ENCODE results near the gene HYKK. TPM values are rescaled to one million over a fixed set of nuclear protein-coding genes. Genes with fewer than 3 reads are reported as not detected.
"Not testable (repeated sequence)": the region's sequence is repeated elsewhere in the genome, so short reads cannot be mapped to it uniquely, and the experiment has no call there.

HYKK gene
- total RNA-seq, 2 experiments from 2014 or later, result 3.4 to 3.6 TPM

DNA sequence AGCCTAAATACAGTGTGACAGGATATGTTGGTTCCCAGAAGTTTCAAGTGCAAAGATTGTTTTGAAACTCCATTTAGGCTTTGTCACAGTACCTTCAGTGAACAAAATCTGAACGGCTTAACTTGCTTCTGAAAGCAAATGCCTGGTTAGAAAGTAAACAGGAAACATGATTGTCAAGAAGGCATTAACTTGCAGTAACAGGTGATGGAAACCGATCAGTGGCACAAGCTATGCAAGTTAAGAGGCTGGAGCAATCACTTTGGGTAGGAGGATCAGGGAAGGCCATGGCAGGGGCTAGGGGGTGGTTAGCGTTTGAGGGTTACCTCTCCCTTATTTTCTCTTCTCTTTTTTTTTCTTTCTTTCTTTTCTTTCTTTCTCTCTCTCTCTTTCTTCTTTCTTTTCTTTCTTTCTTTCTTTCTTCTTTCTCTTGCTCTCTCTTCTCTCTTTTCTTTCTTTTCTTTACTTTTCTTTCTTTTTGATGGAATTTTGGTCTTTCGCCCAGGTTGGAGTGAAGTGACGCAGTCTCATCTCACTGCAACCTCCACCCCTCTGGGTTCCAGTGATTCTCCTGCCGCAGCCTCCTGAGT is 2.4 kb downstream of the HYKK start:
- H3K4me1 Mint-ChIP-seq (ENCODE audit: low read depth), result peaks cover 20% of the 10 kb centered on the region
- no peak overlapping the region for H3K4me3 Mint-ChIP-seq
- H3K9me3 Mint-ChIP-seq, result no peaks in the 10 kb centered on the region
- no peaks in the 10 kb centered on the region for H3K27me3 Mint-ChIP-seq (ENCODE audit: low read depth)
- DNase-seq, result no peak
- no peak overlapping the region for H3K27ac Mint-ChIP-seq
- H3K36me3 Mint-ChIP-seq (ENCODE audit: low read depth), result no peaks in the 10 kb centered on the region
- CTCF ChIA-PET, result interaction anchor here (0.7 kb wide), 1 partner anchor 40 kb away, joined by 5 read pairs; no protein-coding TSS in a partner anchor
- intact Hi-C loops (cut with micrococcal nuclease), result loop anchor here (5.0 kb wide), 2 partner anchors 52 to 73 kb away; partner anchors contain the start of gene IREB2

DNA sequence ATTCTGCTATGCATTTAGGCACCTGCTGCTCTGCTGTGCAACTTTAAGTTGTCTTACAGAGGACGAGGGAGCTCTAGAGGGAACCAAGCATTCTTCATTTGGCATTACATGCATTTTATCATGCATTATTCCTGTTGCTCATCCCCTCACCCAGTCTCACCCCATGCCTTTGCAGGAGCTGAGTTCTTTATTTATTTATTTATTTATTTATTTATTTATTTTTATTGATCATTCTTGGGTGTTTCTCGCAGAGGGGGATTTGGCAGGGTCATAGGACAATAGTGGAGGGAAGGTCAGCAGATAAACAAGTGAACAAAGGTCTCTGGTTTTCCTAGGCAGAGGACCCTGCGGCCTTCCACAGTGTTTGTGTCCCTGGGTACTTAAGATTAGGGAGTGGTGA is 12.7 kb downstream of the HYKK start:
- intact Hi-C loops (cut with micrococcal nuclease); DNase-seq; CTCF ChIA-PET; H3K36me3 Mint-ChIP-seq (ENCODE audit: low read depth); H3K4me3 Mint-ChIP-seq; H3K4me1 Mint-ChIP-seq (ENCODE audit: low read depth); H3K27me3 Mint-ChIP-seq (ENCODE audit: low read depth); H3K9me3 Mint-ChIP-seq; H3K27ac Mint-ChIP-seq: not testable (repeated sequence)

GRCh38 chr15:78524230-78524629 is 16.9 kb downstream of the HYKK start:
- no peaks in the 10 kb centered on the region for H3K36me3 Mint-ChIP-seq (ENCODE audit: low read depth)
- no peaks in the 10 kb centered on the region for H3K9me3 Mint-ChIP-seq
- CTCF ChIA-PET, result no interaction called here

GRCh38 chr15:78527325-78527724 is 19.9 kb downstream of the HYKK start:
- CTCF ChIA-PET, result no interaction called here
- Mint-ChIP-seq H3K36me3 (ENCODE audit: low read depth) (no peaks in the 10 kb centered on the region), H3K27me3 (ENCODE audit: low read depth) (no peaks in the 10 kb centered on the region), H3K9me3 (no peaks in the 10 kb centered on the region), H3K4me1 (ENCODE audit: low read depth) (no peaks in the 10 kb centered on the region), H3K4me3 (no peak overlapping the region), H3K27ac (no peak overlapping the region)
- intact Hi-C loops (cut with micrococcal nuclease), result no loop called here
- no peak for DNase-seq

More at GRCh38 chr15:78524230-78524629, 16.9 kb downstream of the HYKK start:
- H3K4me3 Mint-ChIP-seq, result no peak overlapping the region
- no peaks in the 10 kb centered on the region for H3K27me3 Mint-ChIP-seq (ENCODE audit: low read depth)
- H3K27ac Mint-ChIP-seq, result no peak overlapping the region
- DNase-seq, result no peak
- H3K4me1 Mint-ChIP-seq (ENCODE audit: low read depth), result no peaks in the 10 kb centered on the region
- intact Hi-C loops (cut with micrococcal nuclease), result no loop called here

DNA sequence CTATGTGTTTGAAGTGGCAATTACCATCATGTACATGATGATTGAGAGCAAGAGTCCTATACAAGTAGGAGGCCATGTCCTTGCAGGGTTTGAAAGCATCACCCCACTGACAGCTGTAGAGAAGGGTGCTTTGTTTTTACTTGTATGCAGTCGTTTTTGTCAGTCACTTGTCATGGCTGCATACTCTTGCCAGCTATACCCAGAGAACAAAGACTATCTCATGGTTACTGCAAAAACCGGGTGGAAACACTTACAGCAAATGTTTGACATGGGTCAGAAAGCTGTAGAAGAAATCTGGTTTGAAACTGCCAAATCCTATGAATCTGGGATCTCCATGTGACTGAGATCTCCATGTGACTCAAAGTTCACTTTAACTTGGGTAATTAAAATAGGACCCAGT is 26.0 kb downstream of the HYKK start:
- Mint-ChIP-seq H3K27me3 (ENCODE audit: low read depth) (no peaks in the 10 kb centered on the region), H3K4me1 (ENCODE audit: low read depth) (no peaks in the 10 kb centered on the region), H3K27ac (no peak overlapping the region), H3K4me3 (no peak overlapping the region), H3K36me3 (ENCODE audit: low read depth) (no peaks in the 10 kb centered on the region), H3K9me3 (no peaks in the 10 kb centered on the region)
- no peak for DNase-seq
- intact Hi-C loops (cut with micrococcal nuclease), result no loop called here
- CTCF ChIA-PET, result interaction anchor here (0.5 to 1.4 kb wide), 2 partner anchors 53 to 207 kb away, joined by 3 read pairs; no protein-coding TSS in a partner anchor

DNA sequence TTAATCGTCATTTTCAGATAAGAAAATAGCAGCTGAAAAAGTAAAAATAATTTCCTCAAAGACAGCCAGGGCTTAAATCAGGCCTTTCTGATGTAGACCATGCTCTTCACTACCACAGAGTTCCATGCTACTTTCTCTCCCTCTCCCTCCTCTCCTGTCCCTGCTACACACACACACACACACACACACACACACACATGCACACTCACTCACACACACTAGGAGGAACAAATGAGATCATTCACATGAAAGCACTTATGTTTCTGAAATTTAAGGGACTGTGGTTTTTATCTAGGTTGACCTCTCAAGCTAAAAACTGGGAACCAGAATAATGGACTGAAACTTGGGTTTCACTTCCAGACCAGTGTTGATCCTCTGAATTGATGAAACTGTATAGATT is 28.8 kb downstream of the HYKK start:
- Mint-ChIP-seq H3K9me3 (no peaks in the 10 kb centered on the region), H3K27ac (no peak overlapping the region), H3K27me3 (ENCODE audit: low read depth) (no peaks in the 10 kb centered on the region), H3K4me1 (ENCODE audit: low read depth) (peaks cover 4% of the 10 kb centered on the region), H3K36me3 (ENCODE audit: low read depth) (peaks cover 5% of the 10 kb centered on the region), H3K4me3 (no peak overlapping the region)
- no peak for DNase-seq
- intact Hi-C loops (cut with micrococcal nuclease), result no loop called here
- CTCF ChIA-PET, result interaction anchor here (0.7 kb wide), 1 partner anchor 21 kb away, joined by 3 read pairs; no protein-coding TSS in a partner anchor

DNA sequence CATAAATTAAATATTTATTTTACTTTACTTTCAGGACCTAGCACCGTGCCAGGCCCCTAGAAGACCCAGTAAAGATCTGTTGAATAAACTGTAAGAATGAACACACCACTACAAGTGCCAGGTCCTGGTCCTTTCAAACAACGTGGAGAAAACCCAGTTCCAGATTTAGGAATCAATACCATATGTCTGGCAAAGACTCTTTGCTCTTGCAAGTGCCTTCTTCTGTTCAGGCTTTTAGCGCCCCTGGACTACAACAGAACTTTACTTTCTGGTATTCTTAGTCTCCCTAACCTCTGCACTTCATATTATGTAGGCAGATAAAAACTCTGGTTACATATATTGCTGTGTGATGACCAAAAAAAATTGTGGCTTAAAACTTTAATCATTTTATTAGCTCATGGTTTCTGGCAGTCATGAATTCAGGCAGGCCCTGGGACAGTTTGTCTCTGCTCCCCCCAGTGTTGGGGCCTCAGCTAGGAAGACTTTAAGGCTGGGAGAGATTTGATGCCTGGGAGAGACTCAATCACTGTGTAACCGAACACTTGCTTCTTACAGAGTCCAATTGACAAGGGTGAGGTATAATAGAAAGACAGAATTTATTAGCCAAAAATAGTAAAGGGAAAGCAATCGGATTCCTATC is 30.0 kb downstream of the HYKK start:
- Mint-ChIP-seq H3K27ac (peak overlapping the region; percentile 10), H3K36me3 (ENCODE audit: low read depth) (peaks cover 14% of the 10 kb centered on the region), H3K4me3 (no peak overlapping the region), H3K9me3 (no peaks in the 10 kb centered on the region), H3K4me1 (ENCODE audit: low read depth) (peaks cover 9% of the 10 kb centered on the region), H3K27me3 (ENCODE audit: low read depth) (no peaks in the 10 kb centered on the region)
- DNase-seq, result no peak
- CTCF ChIA-PET, result no interaction called here
- intact Hi-C loops (cut with micrococcal nuclease), result no loop called here

DNA sequence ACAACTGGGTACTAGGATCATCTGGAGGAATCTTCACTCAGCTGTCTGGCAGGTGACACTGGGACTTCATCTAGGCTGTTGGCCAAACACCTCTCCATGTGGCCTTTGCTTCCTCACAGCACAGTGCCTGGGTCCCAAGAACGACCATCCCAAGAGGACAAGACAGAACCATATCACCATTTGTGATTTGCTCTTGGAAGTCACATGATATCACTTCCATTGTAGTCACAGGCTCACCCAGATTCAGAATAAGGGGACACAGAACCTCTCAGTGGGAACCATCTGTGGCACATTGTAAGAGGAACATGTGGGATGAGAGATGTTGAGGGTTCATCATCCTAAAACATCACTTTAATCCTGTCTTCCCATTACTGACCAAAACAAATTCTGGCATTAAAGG is 31.0 kb downstream of the HYKK start:
- H3K9me3 Mint-ChIP-seq, result no peaks in the 10 kb centered on the region
- H3K36me3 Mint-ChIP-seq (ENCODE audit: low read depth), result peaks cover 22% of the 10 kb centered on the region
- CTCF ChIA-PET, result no interaction called here
- intact Hi-C loops (cut with micrococcal nuclease), result no loop called here
- H3K27ac Mint-ChIP-seq, result peak overlapping the region; percentile 1
- DNase-seq, result no peak
- H3K4me3 Mint-ChIP-seq, result no peak overlapping the region
- peaks cover 18% of the 10 kb centered on the region for H3K4me1 Mint-ChIP-seq (ENCODE audit: low read depth)
- H3K27me3 Mint-ChIP-seq (ENCODE audit: low read depth), result no peaks in the 10 kb centered on the region

- not testable (repeated sequence) for H3K27me3 Mint-ChIP-seq (ENCODE audit: low read depth); H3K9me3 Mint-ChIP-seq
- intact Hi-C loops (cut with micrococcal nuclease), result loop anchor here (1.0 to 5.0 kb wide), 5 partner anchors 27 to 333 kb away; partner anchors contain the start of genes HYKK, IREB2, MORF4L1 and SKIC8
- Mint-ChIP-seq H3K4me1 (ENCODE audit: low read depth) (peaks cover 22% of the 10 kb centered on the region), H3K36me3 (ENCODE audit: low read depth) (peaks cover 25% of the 10 kb centered on the region), H3K4me3 (peak overlapping the region; percentile 84), H3K27ac (peak overlapping the region; percentile 90)
- DNase-seq, result peak; percentile 21
- CTCF ChIA-PET, result interaction anchor here (0.6 kb wide), 1 partner anchor 102 kb away, joined by 4 read pairs; no protein-coding TSS in a partner anchor
Observed at GRCh38 chr15:78539464-78540140, 32.2 kb downstream of the HYKK start.

DNA sequence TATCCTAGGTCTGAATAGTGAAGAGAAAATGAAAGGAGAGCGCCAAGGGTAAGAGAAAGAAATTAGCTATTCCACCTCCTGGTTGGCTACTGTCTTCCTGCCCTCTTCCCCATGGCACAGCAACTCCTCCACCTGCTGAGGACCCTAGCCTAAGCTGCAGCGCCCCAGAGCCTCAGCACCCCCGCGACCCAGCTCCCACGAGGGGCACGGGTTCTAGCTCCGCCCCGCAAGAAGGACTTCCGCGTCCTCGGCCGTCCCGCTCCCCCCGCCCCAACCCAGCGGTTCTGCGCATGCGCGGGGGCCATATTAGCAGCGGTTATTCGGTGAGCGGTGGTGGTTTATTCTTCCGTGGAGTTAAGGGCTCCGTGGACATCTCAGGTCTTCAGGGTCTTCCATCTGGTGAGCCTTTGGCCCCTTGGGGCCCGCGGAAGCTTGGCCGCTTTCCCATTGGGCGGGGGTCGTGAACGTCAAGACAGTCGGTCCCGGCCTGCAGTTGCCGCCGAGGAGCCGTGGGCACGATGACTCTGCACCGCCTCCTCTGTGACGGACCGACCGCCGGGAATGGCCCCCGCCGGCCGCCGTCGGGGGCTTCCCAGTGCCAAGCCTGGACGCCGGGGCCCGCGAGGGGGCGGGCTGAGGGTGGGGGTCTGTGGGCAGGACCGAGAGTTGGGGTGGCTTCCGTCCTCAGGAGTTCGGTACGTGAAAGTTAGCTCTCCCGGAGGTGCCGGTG is 32.9 kb downstream of the HYKK start, which contains the start of gene PSMA4:
TSS of gene PSMA4 (plus strand) at position 304 of the 730 bp plus-strand sequence. CDS start 1,484 bp downstream, outside the sequence.
- H3K4me3 Mint-ChIP-seq, result peak within 1 kb of the TSS; percentile 84
- intact Hi-C loops (cut with micrococcal nuclease), result loop anchor here (1.0 to 5.0 kb wide), 5 partner anchors 26 to 332 kb away; partner anchors contain the start of genes HYKK, IREB2, MORF4L1 and SKIC8
- no peaks in the 10 kb centered on the region for H3K27me3 Mint-ChIP-seq (ENCODE audit: low read depth)
- peaks cover 29% of the 10 kb centered on the region for H3K36me3 Mint-ChIP-seq (ENCODE audit: low read depth)
- no peaks in the 10 kb centered on the region for H3K9me3 Mint-ChIP-seq
- DNase-seq, result peak; percentile 94
- H3K4me1 Mint-ChIP-seq (ENCODE audit: low read depth), result peaks cover 23% of the 10 kb centered on the region
- CTCF ChIA-PET, result interaction anchor here (0.6 to 0.8 kb wide), 4 partner anchors 9 to 266 kb away, joined by 3 to 4 read pairs (median 3); no protein-coding TSS in a partner anchor
- H3K27ac Mint-ChIP-seq, result peak within 1 kb of the TSS; percentile 90

GRCh38 chr15:78540871-78541743 is 33.7 kb downstream of the HYKK start:
- intact Hi-C loops (cut with micrococcal nuclease), result loop anchor here (1.0 to 5.0 kb wide), 5 partner anchors 26 to 331 kb away; partner anchors contain the start of genes HYKK, IREB2, MORF4L1 and SKIC8
- CTCF ChIA-PET, result interaction anchor here (0.6 to 0.8 kb wide), 3 partner anchors 8 to 267 kb away, joined by 3 to 4 read pairs (median 3); no protein-coding TSS in a partner anchor
- Mint-ChIP-seq H3K4me3 (peak overlapping the region; percentile 84), H3K4me1 (ENCODE audit: low read depth) (peaks cover 23% of the 10 kb centered on the region), H3K27ac (peak overlapping the region; percentile 90), H3K36me3 (ENCODE audit: low read depth) (peaks cover 37% of the 10 kb centered on the region), H3K27me3 (ENCODE audit: low read depth) (no peaks in the 10 kb centered on the region), H3K9me3 (no peaks in the 10 kb centered on the region)
- DNase-seq, result peak; percentile 29
